Measurements from ENCODE around the gene UBE3B.

UBE3B gene

DNA sequence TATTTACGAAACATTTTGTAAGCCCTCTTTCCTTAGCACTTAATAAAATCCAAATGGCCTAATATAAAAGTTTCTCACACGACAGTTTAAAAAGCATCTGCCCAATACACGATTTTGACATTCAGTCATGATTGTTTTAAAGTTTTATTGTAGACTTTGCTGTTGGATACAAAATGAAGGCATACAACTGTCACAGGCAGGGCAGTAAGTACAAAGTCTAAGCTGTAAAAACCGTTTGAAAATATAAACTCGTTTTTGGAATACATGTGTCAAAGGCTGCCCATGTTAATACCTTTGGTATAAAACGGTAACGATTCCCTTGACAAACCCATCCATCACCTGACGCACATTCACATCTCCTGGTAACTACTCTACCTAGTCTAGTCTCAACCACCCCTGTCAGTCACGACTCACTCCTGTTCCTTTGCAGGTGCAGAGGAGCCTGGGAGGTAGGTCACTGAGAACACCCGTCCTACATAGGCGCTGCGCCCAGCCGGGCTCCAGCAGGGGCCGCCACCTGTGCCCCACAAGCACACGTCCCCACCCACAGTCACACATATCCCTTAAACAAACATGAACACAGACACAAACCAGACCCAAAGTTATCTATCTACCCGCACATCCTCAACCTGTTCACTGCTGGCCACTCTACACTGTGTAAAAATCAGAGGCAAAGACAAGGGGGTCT lies 27.4 kb upstream of the UBE3B start:
- no peak overlapping the region for H3K4me3 ChIP-seq (ENCODE audit: low read length)
- TF ChIP-seq, protein P1, sequence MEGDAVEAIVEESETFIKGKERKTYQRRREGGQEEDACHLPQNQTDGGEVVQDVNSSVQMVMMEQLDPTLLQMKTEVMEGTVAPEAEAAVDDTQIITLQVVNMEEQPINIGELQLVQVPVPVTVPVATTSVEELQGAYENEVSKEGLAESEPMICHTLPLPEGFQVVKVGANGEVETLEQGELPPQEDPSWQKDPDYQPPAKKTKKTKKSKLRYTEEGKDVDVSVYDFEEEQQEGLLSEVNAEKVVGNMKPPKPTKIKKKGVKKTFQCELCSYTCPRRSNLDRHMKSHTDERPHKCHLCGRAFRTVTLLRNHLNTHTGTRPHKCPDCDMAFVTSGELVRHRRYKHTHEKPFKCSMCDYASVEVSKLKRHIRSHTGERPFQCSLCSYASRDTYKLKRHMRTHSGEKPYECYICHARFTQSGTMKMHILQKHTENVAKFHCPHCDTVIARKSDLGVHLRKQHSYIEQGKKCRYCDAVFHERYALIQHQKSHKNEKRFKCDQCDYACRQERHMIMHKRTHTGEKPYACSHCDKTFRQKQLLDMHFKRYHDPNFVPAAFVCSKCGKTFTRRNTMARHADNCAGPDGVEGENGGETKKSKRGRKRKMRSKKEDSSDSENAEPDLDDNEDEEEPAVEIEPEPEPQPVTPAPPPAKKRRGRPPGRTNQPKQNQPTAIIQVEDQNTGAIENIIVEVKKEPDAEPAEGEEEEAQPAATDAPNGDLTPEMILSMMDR (conservative IDR thresholded peaks at IDR 0.05; ENCODE audit: low read length), result no peak
- no peak for DNase-seq (ENCODE audit: low read depth)

DNA sequence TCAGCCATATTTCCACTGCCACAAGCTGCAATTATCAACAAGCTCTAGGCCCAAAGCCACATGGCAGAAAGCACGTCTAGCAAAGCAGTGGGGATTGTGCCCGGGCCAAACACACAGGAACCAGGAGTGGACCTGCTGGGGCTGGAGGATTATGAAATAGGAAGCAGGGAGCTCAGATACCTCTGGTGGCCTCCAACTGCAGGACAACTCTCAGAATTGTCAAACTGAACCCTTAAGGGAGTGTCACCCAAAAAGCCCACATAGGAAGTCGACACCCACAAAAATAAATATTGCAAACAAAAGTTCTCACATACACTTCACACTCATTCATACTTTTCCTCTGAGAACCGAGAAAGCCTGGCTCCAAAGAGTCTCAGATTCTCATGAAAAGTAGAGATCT lies 26.5 kb upstream of the UBE3B start:
- no peak overlapping the region for H3K4me3 ChIP-seq (ENCODE audit: low read length)
- TF ChIP-seq, protein P1 (conservative IDR thresholded peaks at IDR 0.05; ENCODE audit: low read length), result no peak
- DNase-seq (ENCODE audit: low read depth), result no peak

DNA sequence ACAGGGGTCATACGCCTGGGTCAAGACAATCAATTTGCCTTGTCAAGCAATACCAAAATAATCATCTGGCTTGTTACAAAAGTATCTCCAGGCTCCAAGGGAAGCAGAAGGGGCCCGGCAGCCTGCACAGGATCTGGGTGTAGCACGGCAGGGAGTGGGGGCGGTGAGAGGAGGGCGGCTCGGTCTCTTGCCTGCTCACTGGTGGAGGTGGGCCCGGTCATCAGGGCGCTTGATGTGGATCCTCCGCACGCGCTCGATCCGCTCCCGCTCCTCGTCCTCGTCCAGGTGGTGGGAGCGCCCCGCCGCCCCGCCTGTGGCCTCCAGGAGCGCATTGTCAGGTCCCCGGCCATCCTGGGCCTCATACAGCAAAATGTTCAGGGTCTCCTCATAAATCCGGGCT lies 26.0 kb upstream of the UBE3B start:
- no peak for DNase-seq (ENCODE audit: low read depth)
- TF ChIP-seq, protein P1 (conservative IDR thresholded peaks at IDR 0.05; ENCODE audit: low read length), result no peak
- no peak overlapping the region for H3K4me3 ChIP-seq (ENCODE audit: low read length)

DNA sequence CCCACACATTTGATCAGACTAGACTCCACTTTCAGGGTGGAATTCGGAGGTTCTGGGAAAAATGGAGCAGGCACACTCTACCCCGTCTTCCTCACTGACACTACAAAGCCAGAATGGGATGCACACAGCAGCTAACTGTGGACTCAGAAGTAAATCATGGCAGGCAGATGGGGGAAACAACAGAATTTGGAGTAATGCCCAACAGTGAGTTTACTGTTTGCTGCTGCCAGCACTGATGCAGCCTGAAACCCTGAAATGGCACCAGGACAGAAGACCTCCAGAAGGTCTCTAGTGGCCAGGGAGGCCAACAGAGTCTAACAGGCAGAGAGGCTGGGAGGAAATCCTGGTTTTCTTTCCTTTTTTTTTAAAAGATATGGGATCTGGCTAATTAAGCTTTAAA lies 24.9 kb upstream of the UBE3B start:
- no peak for DNase-seq (ENCODE audit: low read depth)
- TF ChIP-seq, protein P1 (conservative IDR thresholded peaks at IDR 0.05; ENCODE audit: low read length), result no peak
- H3K4me3 ChIP-seq (ENCODE audit: low read length), result no peak overlapping the region

DNA sequence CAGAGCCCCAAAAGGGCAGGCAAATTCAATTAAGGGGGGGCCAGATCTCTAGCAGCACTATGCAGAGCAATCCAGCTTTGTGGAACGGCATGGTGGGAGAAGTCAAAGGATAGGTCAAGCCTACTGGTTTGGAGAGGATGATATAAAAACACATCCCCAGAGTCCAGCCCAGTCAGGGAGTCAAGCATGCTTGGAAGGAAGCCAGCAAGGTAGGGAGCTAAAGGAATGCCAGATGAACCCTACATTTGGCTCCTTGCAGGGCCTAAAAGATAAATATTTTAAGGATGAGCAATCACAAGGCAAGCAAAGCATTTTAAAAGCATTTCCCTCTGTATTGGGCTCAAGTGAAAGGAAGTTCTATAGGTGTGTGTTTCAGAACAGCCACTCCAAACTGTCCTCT lies 21.7 kb upstream of the UBE3B start:
- DNase-seq (ENCODE audit: low read depth), result no peak
- TF ChIP-seq, protein P1 (conservative IDR thresholded peaks at IDR 0.05; ENCODE audit: low read length), result no peak
- H3K4me3 ChIP-seq (ENCODE audit: low read length), result no peak overlapping the region

DNA sequence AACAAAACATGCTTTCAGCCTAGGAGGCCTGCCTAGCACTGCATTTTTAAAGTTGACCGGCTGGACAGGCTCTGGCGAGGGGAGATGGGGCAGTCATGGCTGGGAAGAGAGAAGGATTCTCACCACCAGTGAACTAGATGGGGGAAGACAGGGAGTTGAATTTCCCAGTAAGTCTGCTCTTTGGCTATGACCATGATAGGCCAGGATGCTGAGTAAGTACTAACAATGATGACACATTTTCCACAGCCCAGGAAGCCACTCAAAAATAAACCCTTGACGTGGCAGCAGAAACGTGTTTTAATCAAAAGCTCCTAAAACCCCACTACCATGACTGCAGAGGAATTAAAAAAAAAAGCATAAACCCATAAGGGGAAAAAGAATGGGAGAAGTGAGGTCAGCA lies 19.3 kb upstream of the UBE3B start:
- TF ChIP-seq, protein P1 (conservative IDR thresholded peaks at IDR 0.05; ENCODE audit: low read length), result no peak
- DNase-seq (ENCODE audit: low read depth), result peak; percentile 76
- H3K4me3 ChIP-seq (ENCODE audit: low read length), result no peak overlapping the region

DNA sequence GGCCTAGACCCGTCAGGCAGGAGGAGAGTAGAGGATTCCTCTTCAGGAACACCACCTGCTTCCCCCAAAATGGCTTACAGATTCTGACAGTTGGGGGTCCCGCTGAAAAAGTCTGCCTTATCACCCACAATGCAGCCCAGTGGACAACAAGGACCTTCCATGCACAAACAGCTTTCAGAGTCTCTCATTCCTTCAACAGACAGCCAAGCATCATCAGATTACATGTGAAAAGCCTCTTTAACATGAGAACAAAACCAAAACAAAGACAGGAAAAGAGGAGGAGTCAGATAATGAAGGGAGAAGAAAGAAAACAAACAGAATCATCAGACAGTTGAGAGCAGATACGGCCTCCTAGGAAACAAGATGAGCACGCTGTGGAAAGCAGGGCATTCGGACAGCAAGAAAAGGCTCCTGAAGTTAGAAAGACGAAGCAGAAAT lies 18.6 kb upstream of the UBE3B start:
- TF ChIP-seq, protein P1 (conservative IDR thresholded peaks at IDR 0.05; ENCODE audit: low read length), result no peak
- no peak overlapping the region for H3K4me3 ChIP-seq (ENCODE audit: low read length)

More for the DNA sequence above, 18.6 kb upstream of the UBE3B start:
- peak; percentile 46 for DNase-seq (ENCODE audit: low read depth)

All from AG10803 (cell line).